Measurements from ENCODE around the gene KCNIP4. TPM values are rescaled to one million over a fixed set of nuclear protein-coding genes. Genes with fewer than 3 reads are reported as not detected.

The KCNIP4 gene
- total and polyA plus RNA-seq, 2 donors from 2014 or later, result 9.8 to 43.9 TPM

DNA sequence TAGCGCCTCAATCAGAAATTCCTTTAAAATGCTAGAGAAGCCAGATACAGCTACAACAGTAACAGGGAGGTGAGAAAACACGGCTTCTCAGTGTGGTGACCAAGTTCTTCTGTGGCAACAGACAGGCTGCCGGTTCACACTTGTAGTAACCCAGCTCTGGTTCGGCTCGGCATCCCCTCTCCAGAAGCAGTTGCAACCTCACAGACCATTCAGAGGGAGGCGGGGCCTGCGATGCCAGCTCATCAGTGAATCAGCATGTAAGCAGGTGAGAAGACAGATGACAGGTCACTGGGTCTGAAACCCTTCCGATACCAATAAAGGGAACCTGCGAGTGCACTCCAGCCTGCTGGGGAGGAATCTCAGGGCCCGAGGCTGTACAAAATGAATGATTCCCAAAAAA is 251.0 kb downstream of the KCNIP4 start:
- Histone ChIP-seq H3K9ac (ENCODE audit: low read length in 3 of 3) (no peak overlapping the region), H3K27ac (ENCODE audit: low read depth in 2 of 2, low read length in 2 of 2) (no peak overlapping the region), H3K9me3 (ENCODE audit: control insufficient read depth in 2 of 3, insufficient read depth in 1 of 3, low read length in 3 of 3) (no peaks in the 10 kb centered on the region), H3K36me3 (ENCODE audit: control insufficient read depth in 2 of 3, insufficient read depth in 3 of 3, low read length in 3 of 3) (no peaks in the 10 kb centered on the region), H3K27me3 (ENCODE audit: control insufficient read depth, insufficient read depth, low read length) (no peaks in the 10 kb centered on the region), H3K4me1 (ENCODE audit: control insufficient read depth in 2 of 3, insufficient read depth in 2 of 3, low read depth in 1 of 3, low read length in 3 of 3) (peaks cover 0 to 2% (median 0%) of the 10 kb centered on the region in 3 donors), H3K4me3 (ENCODE audit: low read length in 3 of 3) (no peak overlapping the region)
- no peak for FAIRE-seq
- intact Hi-C loops (cut with DNase I), result no loop called here
- no peak for TF ChIP-seq CTCF (IDR thresholded peaks at IDR 0.05; ENCODE audit: borderline replicate concordance, extremely low read depth, insufficient read depth)
- peak in 4 of 5 donors; percentile 9 to 70 (median 19) for DNase-seq

DNA sequence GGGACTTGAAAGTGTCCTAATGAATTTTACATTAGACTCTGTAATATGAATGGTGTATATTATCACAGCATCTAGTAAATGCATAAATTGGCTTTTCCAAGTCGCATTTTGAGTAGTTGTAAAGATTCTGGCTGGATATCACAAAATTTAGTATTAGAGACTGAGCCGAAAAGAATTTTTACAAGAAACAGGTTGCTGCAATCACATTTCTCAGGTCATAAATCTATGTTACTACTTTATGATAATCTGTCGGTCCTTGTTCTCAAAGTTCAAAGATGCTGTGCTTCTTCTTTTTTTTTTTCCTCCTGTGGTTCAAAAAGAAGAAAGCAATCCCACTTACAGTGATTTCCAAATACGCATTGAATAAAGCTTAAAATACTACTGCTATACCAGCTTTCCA is 253.4 kb downstream of the KCNIP4 start:
- peaks cover 0 to 2% (median 0%) of the 10 kb centered on the region in 3 donors for H3K4me1 ChIP-seq (ENCODE audit: control insufficient read depth in 2 of 3, insufficient read depth in 2 of 3, low read depth in 1 of 3, low read length in 3 of 3)
- no peak overlapping the region for H3K9ac ChIP-seq (ENCODE audit: low read length in 3 of 3)
- H3K36me3 ChIP-seq (ENCODE audit: control insufficient read depth in 2 of 3, insufficient read depth in 3 of 3, low read length in 3 of 3), result no peaks in the 10 kb centered on the region
- FAIRE-seq, result no peak
- H3K27ac ChIP-seq (ENCODE audit: low read depth in 2 of 2, low read length in 2 of 2), result no peak overlapping the region
- TF ChIP-seq CTCF (IDR thresholded peaks at IDR 0.05; ENCODE audit: borderline replicate concordance, extremely low read depth, insufficient read depth), result no peak
- intact Hi-C loops (cut with DNase I), result no loop called here
- no peaks in the 10 kb centered on the region for H3K9me3 ChIP-seq (ENCODE audit: control insufficient read depth in 2 of 3, insufficient read depth in 1 of 3, low read length in 3 of 3)
- H3K4me3 ChIP-seq (ENCODE audit: low read length in 3 of 3), result no peak overlapping the region
- H3K27me3 ChIP-seq (ENCODE audit: control insufficient read depth, insufficient read depth, low read length), result no peaks in the 10 kb centered on the region
- DNase-seq, result no peak

- Histone ChIP-seq H3K4me3 (ENCODE audit: low read length in 3 of 3) (no peak overlapping the region), H3K27me3 (ENCODE audit: control insufficient read depth, insufficient read depth, low read length) (no peaks in the 10 kb centered on the region), H3K9ac (ENCODE audit: low read length in 3 of 3) (no peak overlapping the region), H3K27ac (ENCODE audit: low read depth in 2 of 2, low read length in 2 of 2) (no peak overlapping the region), H3K9me3 (ENCODE audit: control insufficient read depth in 2 of 3, insufficient read depth in 1 of 3, low read length in 3 of 3) (no peaks in the 10 kb centered on the region), H3K4me1 (ENCODE audit: control insufficient read depth in 2 of 3, insufficient read depth in 2 of 3, low read depth in 1 of 3, low read length in 3 of 3) (no peaks in the 10 kb centered on the region), H3K36me3 (ENCODE audit: control insufficient read depth in 2 of 3, insufficient read depth in 3 of 3, low read length in 3 of 3) (no peaks in the 10 kb centered on the region)
- TF ChIP-seq CTCF (IDR thresholded peaks at IDR 0.05; ENCODE audit: borderline replicate concordance, extremely low read depth, insufficient read depth), result no peak
- no peak for FAIRE-seq
- intact Hi-C loops (cut with DNase I), result no loop called here
- no peak for DNase-seq
These were observed 256.3 kb downstream of the KCNIP4 start for GRCh38 chr4:21692241-21692640.

GRCh38 chr4:21688596-21689265 is 259.8 kb downstream of the KCNIP4 start:
- Histone ChIP-seq H3K36me3 (ENCODE audit: control insufficient read depth in 2 of 3, insufficient read depth in 3 of 3, low read length in 3 of 3) (no peaks in the 10 kb centered on the region), H3K9ac (ENCODE audit: low read length in 3 of 3) (no peak overlapping the region), H3K27ac (ENCODE audit: low read depth in 2 of 2, low read length in 2 of 2) (no peak overlapping the region), H3K4me3 (ENCODE audit: low read length in 3 of 3) (no peak overlapping the region), H3K27me3 (ENCODE audit: control insufficient read depth, insufficient read depth, low read length) (no peaks in the 10 kb centered on the region), H3K4me1 (ENCODE audit: control insufficient read depth in 2 of 3, insufficient read depth in 2 of 3, low read depth in 1 of 3, low read length in 3 of 3) (no peaks in the 10 kb centered on the region), H3K9me3 (ENCODE audit: control insufficient read depth in 2 of 3, insufficient read depth in 1 of 3, low read length in 3 of 3) (no peaks in the 10 kb centered on the region)
- FAIRE-seq (no peak), DNase-seq (no peak)
- intact Hi-C loops (cut with DNase I), result no loop called here
- no peak for TF ChIP-seq CTCF (IDR thresholded peaks at IDR 0.05; ENCODE audit: borderline replicate concordance, extremely low read depth, insufficient read depth)

Data from kidney (tissue), 14 donors.